ENCODE measurements around the gene CELA2A.

The CELA2A gene

GRCh38 chr1:15413563-15414444, 42.7 kb upstream of the CELA2A start:
- peak overlapping the region; percentile 97 for H3K4me2 ChIP-seq (ENCODE audit: low read depth, low read length, poor library complexity, severe bottlenecking)
- no peaks in the 10 kb centered on the region for H3K27me3 ChIP-seq (ENCODE audit: insufficient read depth, low read length, poor library complexity, severe bottlenecking)
- H2AFZ ChIP-seq (ENCODE audit: low read length) = no peak overlapping the region
- no peaks in the 10 kb centered on the region for H3K9me2 ChIP-seq (replicated peaks; ENCODE audit: low read depth, low read length)
- peak overlapping the region; percentile 94 for H3K4me3 ChIP-seq (ENCODE audit: low read length, poor library complexity, severe bottlenecking)
- H3F3A ChIP-seq (ENCODE audit: low read depth) = 0 out of 2 replicates have a peak, but pooled peaks cover 4% of the 10 kb centered on the region
- H4K20me1 ChIP-seq (ENCODE audit: insufficient read depth, low read length, poor library complexity, severe bottlenecking) = peaks cover 62% of the 10 kb centered on the region
- no peak overlapping the region for H3K9ac ChIP-seq (ENCODE audit: low read depth, low read length, poor library complexity, severe bottlenecking)
- peaks cover 62% of the 10 kb centered on the region for H3K4me1 ChIP-seq (ENCODE audit: insufficient read depth, low read length, poor library complexity, severe bottlenecking)
- no peaks in the 10 kb centered on the region for H3K9me3 ChIP-seq (ENCODE audit: insufficient read depth, low read depth, low read length)
- H3K36me3 ChIP-seq (ENCODE audit: insufficient read depth, low read length) = no peaks in the 10 kb centered on the region
- TF ChIP-seq CTCF (conservative IDR thresholded peaks at IDR 0.05; ENCODE audit: low read length) (no peak), EZH2phosphoT487 (IDR thresholded peaks at IDR 0.05; ENCODE audit: borderline replicate concordance) (no peak)
- H3K79me2 ChIP-seq (ENCODE audit: insufficient read depth, low read length) = peaks cover 58% of the 10 kb centered on the region

GRCh38 chr1:15414445-15414983, 42.0 kb upstream of the CELA2A start:
- Histone ChIP-seq H2AFZ (ENCODE audit: low read length) (no peak overlapping the region), H3K36me3 (ENCODE audit: insufficient read depth, low read length) (no peaks in the 10 kb centered on the region), H3K4me3 (ENCODE audit: low read length, poor library complexity, severe bottlenecking) (no peak overlapping the region), H3K4me1 (ENCODE audit: insufficient read depth, low read length, poor library complexity, severe bottlenecking) (peaks cover 56% of the 10 kb centered on the region), H3K9ac (ENCODE audit: low read depth, low read length, poor library complexity, severe bottlenecking) (no peak overlapping the region), H4K20me1 (ENCODE audit: insufficient read depth, low read length, poor library complexity, severe bottlenecking) (peaks cover 62% of the 10 kb centered on the region), H3F3A (ENCODE audit: low read depth) (0 out of 2 replicates have a peak, but pooled peaks cover 4% of the 10 kb centered on the region), H3K9me3 (ENCODE audit: insufficient read depth, low read depth, low read length) (no peaks in the 10 kb centered on the region), H3K9me2 (replicated peaks; ENCODE audit: low read depth, low read length) (no peaks in the 10 kb centered on the region), H3K27me3 (ENCODE audit: insufficient read depth, low read length, poor library complexity, severe bottlenecking) (no peaks in the 10 kb centered on the region), H3K79me2 (ENCODE audit: insufficient read depth, low read length) (peaks cover 65% of the 10 kb centered on the region), H3K4me2 (ENCODE audit: low read depth, low read length, poor library complexity, severe bottlenecking) (no peak overlapping the region)
- no peak for TF ChIP-seq EZH2phosphoT487 (IDR thresholded peaks at IDR 0.05; ENCODE audit: borderline replicate concordance)
- no peak for TF ChIP-seq CTCF (conservative IDR thresholded peaks at IDR 0.05; ENCODE audit: low read length)

- Histone ChIP-seq H3K27me3 (ENCODE audit: insufficient read depth, low read length, poor library complexity, severe bottlenecking) (no peaks in the 10 kb centered on the region), H3K9me2 (replicated peaks; ENCODE audit: low read depth, low read length) (no peaks in the 10 kb centered on the region), H3K9me3 (ENCODE audit: insufficient read depth, low read depth, low read length) (no peaks in the 10 kb centered on the region), H3K36me3 (ENCODE audit: insufficient read depth, low read length) (no peaks in the 10 kb centered on the region), H3F3A (ENCODE audit: low read depth) (0 out of 2 replicates have a peak, but pooled peaks cover 4% of the 10 kb centered on the region), H2AFZ (ENCODE audit: low read length) (no peak overlapping the region), H3K79me2 (ENCODE audit: insufficient read depth, low read length) (peaks cover 59% of the 10 kb centered on the region), H3K9ac (ENCODE audit: low read depth, low read length, poor library complexity, severe bottlenecking) (no peak overlapping the region), H3K4me2 (ENCODE audit: low read depth, low read length, poor library complexity, severe bottlenecking) (peak overlapping the region; percentile 79), H3K4me3 (ENCODE audit: low read length, poor library complexity, severe bottlenecking) (peak overlapping the region; percentile 62), H3K4me1 (ENCODE audit: insufficient read depth, low read length, poor library complexity, severe bottlenecking) (peaks cover 36% of the 10 kb centered on the region), H4K20me1 (ENCODE audit: insufficient read depth, low read length, poor library complexity, severe bottlenecking) (peaks cover 44% of the 10 kb centered on the region)
- TF ChIP-seq EZH2phosphoT487 (IDR thresholded peaks at IDR 0.05; ENCODE audit: borderline replicate concordance) (no peak), CTCF (conservative IDR thresholded peaks at IDR 0.05; ENCODE audit: low read length) (no peak)
These were observed 39.2 kb upstream of the CELA2A start for GRCh38 chr1:15417059-15417934.
